ENCODE data around the gene SMIM27.

- TF ChIP-seq YY1 (IDR thresholded peaks at IDR 0.05; ENCODE audit: insufficient read depth, insufficient read length) = no peak
- no peak for TF ChIP-seq ZNF274 (IDR thresholded peaks at IDR 0.05; ENCODE audit: low read depth, low read length)
- no peak for TF ChIP-seq SUZ12 (IDR thresholded peaks at IDR 0.05; ENCODE audit: extremely low read depth, insufficient read depth, insufficient read length)
Measured at GRCh38 chr9:32578976-32579375, 26.8 kb downstream of the SMIM27 start.
